B cell (primary cell): Measurements from ENCODE around the gene MUC22. TPM values are rescaled to one million over a fixed set of nuclear protein-coding genes. Genes with fewer than 3 reads are reported as not detected.
A peak's percentile ranks its signal among the peaks of the same experiment; 100 is the strongest.
"Not testable (repeated sequence)": the region's sequence is repeated elsewhere in the genome, so short reads cannot be mapped to it uniquely, and the experiment has no call there.

Experiments used
- ATAC-seq: fragments of 200-7000 bp; cut with Tn5 transposase; one replicate; pipeline ENCODE4 v1.10.0; 2021; ENCODE audit warnings: low read depth, mild to moderate bottlenecking, moderate number of reproducible peaks, moderate library complexity
- CTCF ChIA-PET: fragments of 350-600 bp; sonication (Branson Sonifier 250); formaldehyde crosslinking; loops from one replicate; lab custom pipeline; 2021; ENCODE audit warnings: antibody characterized with exemption, inconsistent platforms; lab: Charles Lee
- POLR2A ChIA-PET: fragments of 350-600 bp; sonication (Branson Sonifier 250); formaldehyde crosslinking; loops from one replicate; lab custom pipeline; 2021; ENCODE audit warnings: antibody characterized with exemption; lab: Charles Lee
- DNase-seq: peaks from one replicate; pipeline ENCODE4 v3.0.0; 2013
- H2AFZ ChIP-seq: 2 replicates; pipeline ENCODE4 v1.6.1; 2012; ENCODE audit warnings: mild to moderate bottlenecking, low read depth, low read length; ENCODE audit not compliant: insufficient read depth, poor library complexity, severe bottlenecking
- H3K27ac ChIP-seq, 2 donors: 1 replicate in 1 of 2; 2 replicates in 1 of 2; pipeline ENCODE4 v1.5.1; 2012 to 2013; ENCODE audit warnings: low read length in 2 of 2, mild to moderate bottlenecking in 2 of 2, moderate library complexity in 1 of 2
- H3K27me3 ChIP-seq, 4 experiments: fragments of 200-600 bp in 1 of 4; sonication (generic) in 1 of 4; replicated peaks in 1 of 4; 1 replicate in 2 of 4; 2 replicates in 2 of 4; pipeline versions ENCODE4 v1.6.1 to v1.7.0; 2013 to 2016; ENCODE audit warnings: low read length in 3 of 4, mild to moderate bottlenecking in 2 of 4, mixed read lengths in 1 of 4, moderate library complexity in 1 of 4; ENCODE audit not compliant: insufficient read depth in 4 of 4, control insufficient read depth in 3 of 4; ENCODE audit errors: control extremely low read depth in 1 of 4
- H3K36me3 ChIP-seq, 2 experiments: replicated peaks in 1 of 2; 1 replicate in 1 of 2; 2 replicates in 1 of 2; pipeline versions ENCODE4 v1.6.1 to v1.7.1; 2013; ENCODE audit warnings: low read length in 1 of 2; ENCODE audit not compliant: insufficient read depth in 2 of 2, control insufficient read depth in 1 of 2; ENCODE audit errors: control extremely low read depth in 1 of 2, extremely low read depth in 1 of 2
- H3K4me1 ChIP-seq, 2 donors: fragments of 200-600 bp in 1 of 2; sonication (generic) in 1 of 2; 1 replicate in 1 of 2; 2 replicates in 1 of 2; pipeline versions ENCODE4 v1.5.1 to v1.6.1; 2013 to 2017; ENCODE audit warnings: low read length in 2 of 2; ENCODE audit not compliant: control insufficient read depth in 2 of 2, insufficient read depth in 2 of 2
- H3K4me2 ChIP-seq: replicated peaks from 2 replicates; pipeline ENCODE3; 2012; ENCODE audit warnings: mild to moderate bottlenecking, low read depth, low read length; ENCODE audit not compliant: poor library complexity, severe bottlenecking
- H3K4me3 ChIP-seq, 5 experiments: fragments of 200-600 bp in 1 of 5; sonication (generic) in 1 of 5; 1 replicate in 3 of 5; 2 replicates in 2 of 5; pipeline versions ENCODE4 v1.5.1 to v1.7.0; 2011 to 2016; ENCODE audit warnings: low read length in 4 of 5, mild to moderate bottlenecking in 4 of 5, low read depth in 2 of 5, control low read depth in 1 of 5, moderate library complexity in 1 of 5; ENCODE audit not compliant: insufficient read depth in 1 of 5; ENCODE audit errors: control extremely low read depth in 1 of 5, extremely low read depth in 1 of 5
- H3K79me2 ChIP-seq: fragments of 200-600 bp; sonication (generic); one replicate; pipeline ENCODE4 v1.6.0; 2016; ENCODE audit warnings: low read length; ENCODE audit not compliant: control insufficient read depth, insufficient read depth
- H3K9ac ChIP-seq: fragments of 200-600 bp; sonication (generic); 2 replicates; pipeline ENCODE4 v1.6.1; 2017; ENCODE audit warnings: mild to moderate bottlenecking, low read length, moderate library complexity
- H3K9me3 ChIP-seq, 3 donors: one replicate each; pipeline versions ENCODE4 v1.6.1 to v1.7.1; 2013; ENCODE audit warnings: low read length in 2 of 3; ENCODE audit not compliant: control insufficient read depth in 2 of 3, insufficient read depth in 1 of 3; ENCODE audit errors: control extremely low read depth in 1 of 3
- H4K20me1 ChIP-seq: 2 replicates; pipeline ENCODE4 v1.6.0; 2012; ENCODE audit warnings: mild to moderate bottlenecking, low read length; ENCODE audit not compliant: insufficient read depth, control insufficient read depth, poor library complexity, severe bottlenecking
- H3K27ac Mint-ChIP-seq: one replicate; pipeline ENCODE4 v1.8.0; 2021; ENCODE audit warnings: mixed read lengths
- H3K27me3 Mint-ChIP-seq: one replicate; pipeline ENCODE4 v1.8.0; 2021; ENCODE audit warnings: mixed read lengths
- H3K4me1 Mint-ChIP-seq: one replicate; pipeline ENCODE4 v1.8.0; 2021; ENCODE audit warnings: mixed read lengths
- H3K4me3 Mint-ChIP-seq: one replicate; pipeline ENCODE4 v1.8.0; 2021; ENCODE audit warnings: mixed read lengths
- H3K9me3 Mint-ChIP-seq: one replicate; pipeline ENCODE4 v1.8.0; 2022; ENCODE audit warnings: mixed read lengths; ENCODE audit not compliant: insufficient read depth
- CTCF ChIP-seq: fragments of 200-600 bp; IDR thresholded peaks from one replicate; pipeline ENCODE4 v1.8.0; 2022; ENCODE audit warnings: antibody characterized with exemption, mild to moderate bottlenecking
- EZH2 ChIP-seq: IDR thresholded peaks from 2 replicates; pipeline ENCODE4 v1.6.1; 2012; ENCODE audit warnings: borderline replicate concordance, low read depth, mild to moderate bottlenecking, moderate library complexity, low read length; ENCODE audit not compliant: insufficient read depth, poor library complexity, severe bottlenecking
- WGBS: methylation state at CpG from one replicate; pipeline ENCODE4 v1.1.5; 2013; ENCODE audit warnings: missing lambda C conversion rate; ENCODE audit not compliant: insufficient coverage; 5-methylcytosine and 5-hydroxymethylcytosine counted together
- intact Hi-C: fragments of 100-400 bp; cut with micrococcal nuclease; formaldehyde crosslinking; loops from one replicate; pipeline ENCODE4 v1.10.0; 2022
- polyA plus RNA-seq: library from polyadenylated mRNA; depleted of rRNA; stranded (reverse); fragments of >200 nt; gene quantifications from 2 replicates; pipeline ENCODE4 v1.2.3, GENCODE V29; 2012
- total RNA-seq, 2 donors: library from RNA; stranded (reverse); fragments of 120-200 nt in 1 of 2; gene quantifications; 1 replicate in 1 of 2; 2 replicates in 1 of 2; pipeline versions ENCODE4 v1.2.3 to v1.2.4, GENCODE V29; 2013 to 2022

Gene MUC22
- total and polyA plus RNA-seq, 2 donors (not counting 1 experiment from before 2014, with no cell fraction given): not detected

DNA sequence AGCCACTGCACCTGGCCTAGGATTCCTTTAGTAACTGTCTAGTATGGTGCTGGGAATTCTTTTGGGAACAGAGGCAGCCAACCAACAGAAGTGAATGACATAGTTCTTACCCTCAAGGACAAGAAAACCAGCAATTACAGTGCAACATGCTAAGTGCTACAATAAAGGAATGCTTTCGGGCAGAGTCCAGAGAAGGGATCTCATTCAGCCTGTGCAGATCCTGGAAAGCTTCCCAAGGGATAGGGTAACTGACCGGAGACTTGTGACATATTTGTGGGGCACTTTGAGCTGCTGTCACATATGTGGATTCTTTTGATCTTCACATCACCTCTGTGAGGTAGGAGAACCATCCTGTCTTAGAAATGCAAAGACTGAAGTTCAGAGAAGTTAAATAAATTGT lies 55.3 kb downstream of the MUC22 start:
- ChIA-PET POLR2A (no interaction called here), CTCF (interaction anchor here (0.9 kb wide), 1 partner anchor 156 kb away, joined by 3 read pairs; no protein-coding TSS in a partner anchor)
- Histone ChIP-seq H3K36me3 (no peaks in the 10 kb centered on the region), H3K79me2 (no peaks in the 10 kb centered on the region), H3K4me3 (no peak overlapping the region), H3K9me3 (no peaks in the 10 kb centered on the region), H3K9ac (no peak overlapping the region), H4K20me1 (no peaks in the 10 kb centered on the region), H3K4me1 (no peaks in the 10 kb centered on the region), H3K4me2 (no peak overlapping the region), H3K27me3 (peaks cover 0 to 2% (median 0%) of the 10 kb centered on the region in 4 experiments), H2AFZ (no peak overlapping the region), H3K27ac (no peak overlapping the region)
- Mint-ChIP-seq H3K9me3 (no peaks in the 10 kb centered on the region), H3K27me3 (no peaks in the 10 kb centered on the region), H3K4me1 (peaks cover 2% of the 10 kb centered on the region), H3K4me3 (no peak overlapping the region), H3K27ac (peak overlapping the region; percentile 15)
- no peak for ATAC-seq
- intact Hi-C loops: no loop called here
- no peak for TF ChIP-seq CTCF
- no peak for TF ChIP-seq EZH2
- 80% methylated on average over 2 of the region's 2 CpGs for WGBS
- no peak for DNase-seq

- H3K4me2 ChIP-seq, H3K27ac Mint-ChIP-seq, H3K9me3 ChIP-seq, H3K4me1 ChIP-seq, H3K36me3 ChIP-seq, H3K9me3 Mint-ChIP-seq, POLR2A ChIA-PET, H3K27me3 ChIP-seq, H4K20me1 ChIP-seq, H3K27ac ChIP-seq, H3K4me3 ChIP-seq, H2AFZ ChIP-seq, H3K27me3 Mint-ChIP-seq, DNase-seq, H3K4me3 Mint-ChIP-seq, CTCF ChIA-PET, H3K79me2 ChIP-seq, H3K9ac ChIP-seq, ATAC-seq, intact Hi-C loops, H3K4me1 Mint-ChIP-seq: not testable (repeated sequence)
- 93% methylated on average over 13 of the region's 32 CpGs for WGBS
Observed at GRCh38 chr6:31067028-31067427, 56.8 kb downstream of the MUC22 start.

GRCh38 chr6:31067891-31068668 lies 57.8 kb downstream of the MUC22 start:
- not testable (repeated sequence) for ATAC-seq

More at GRCh38 chr6:31067891-31068668, 57.8 kb downstream of the MUC22 start:
- H3K9me3 Mint-ChIP-seq, H4K20me1 ChIP-seq, H3K36me3 ChIP-seq, H3K9me3 ChIP-seq, DNase-seq, H3K4me3 Mint-ChIP-seq, H3K27ac Mint-ChIP-seq, H3K4me3 ChIP-seq, H2AFZ ChIP-seq, H3K79me2 ChIP-seq, intact Hi-C loops, H3K27me3 ChIP-seq, H3K4me1 Mint-ChIP-seq, POLR2A ChIA-PET, H3K27me3 Mint-ChIP-seq, H3K4me1 ChIP-seq, H3K9ac ChIP-seq, H3K27ac ChIP-seq, H3K4me2 ChIP-seq: not testable (repeated sequence)
- CTCF ChIA-PET: interaction anchor here (0.7 to 3.7 kb wide), 11 partner anchors 7 to 352 kb away, joined by 3 to 45 read pairs (median 10); partner anchors contain the start of gene VARS2
- 79% methylated on average over 2 of the region's 11 CpGs for WGBS
